Fibroblast of skin of right quadriceps (primary cell): Measurements from ENCODE around the gene BCL2.

Experiments used
- DNase-seq: peaks from one replicate; pipeline ENCODE4 v3.0.0-alpha.2; 2013

BCL2 gene

GRCh38 chr18:63307551-63308200, 11.9 kb downstream of the BCL2 start:
- peak; percentile 47 for DNase-seq

- no peak for DNase-seq
Observed at GRCh38 chr18:63306819-63307550, 12.6 kb downstream of the BCL2 start.

- no peak for DNase-seq
Observed at GRCh38 chr18:63306249-63306648, 13.3 kb downstream of the BCL2 start.

DNA sequence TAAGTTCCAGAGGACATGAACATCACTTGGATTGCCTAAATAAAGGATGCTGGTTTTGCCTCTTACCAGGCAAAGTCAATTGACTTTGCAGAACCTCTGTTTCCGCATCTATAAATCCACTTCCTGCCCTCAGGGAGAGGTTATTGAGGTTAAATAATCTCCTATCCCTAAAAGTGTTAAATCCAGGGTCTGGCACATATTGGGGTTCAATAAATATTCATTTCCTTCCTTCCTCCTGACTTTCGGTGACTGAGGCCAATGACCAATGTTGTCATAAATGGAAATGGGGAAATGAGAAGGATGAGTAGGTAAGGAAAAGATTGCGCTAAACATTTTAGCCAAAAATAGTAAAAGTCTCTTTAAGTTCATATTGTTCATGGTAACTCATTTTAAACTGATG, 16.0 kb downstream of the BCL2 start:
- DNase-seq: no peak

DNA sequence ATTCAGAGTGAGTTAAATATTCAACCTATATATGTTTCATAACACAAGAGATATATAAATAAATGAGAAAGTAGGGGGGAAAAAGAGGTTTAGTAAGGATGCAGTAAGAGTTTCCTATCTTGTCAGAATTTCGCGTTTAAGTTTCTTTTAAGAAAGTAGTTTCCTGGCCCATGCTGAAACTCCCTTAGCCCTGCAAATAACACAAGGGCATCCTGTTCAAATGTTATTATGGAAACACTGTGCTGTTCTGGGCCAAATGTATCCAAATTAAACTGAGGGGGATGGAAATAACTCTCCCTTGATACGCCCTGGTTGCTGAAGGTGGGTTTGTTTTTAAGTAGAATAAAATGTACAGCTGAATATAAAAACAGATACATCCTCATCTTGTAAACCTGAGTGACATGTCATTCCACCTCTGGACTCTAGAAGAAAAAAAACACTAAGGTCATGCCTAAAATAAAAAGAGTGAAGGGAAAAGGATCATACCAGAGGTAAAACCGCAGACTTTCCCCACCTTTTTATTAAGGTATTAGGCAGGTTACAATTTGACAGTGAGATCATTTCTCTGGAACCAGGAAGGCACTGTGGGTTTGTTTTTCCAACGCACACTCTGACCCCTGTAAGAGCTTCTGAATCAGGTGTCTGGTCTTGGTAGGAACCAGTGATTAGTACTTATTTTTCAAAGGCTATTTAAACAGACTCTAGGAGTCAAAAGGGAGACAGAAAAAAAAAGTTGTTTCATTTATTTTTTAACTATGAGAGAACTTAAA, 16.7 kb downstream of the BCL2 start:
- DNase-seq: no peak

- no peak for DNase-seq
Observed at GRCh38 chr18:63302220-63302619, 17.3 kb downstream of the BCL2 start.

GRCh38 chr18:63301434-63301833, 18.1 kb downstream of the BCL2 start:
- peak; percentile 17 for DNase-seq

DNA sequence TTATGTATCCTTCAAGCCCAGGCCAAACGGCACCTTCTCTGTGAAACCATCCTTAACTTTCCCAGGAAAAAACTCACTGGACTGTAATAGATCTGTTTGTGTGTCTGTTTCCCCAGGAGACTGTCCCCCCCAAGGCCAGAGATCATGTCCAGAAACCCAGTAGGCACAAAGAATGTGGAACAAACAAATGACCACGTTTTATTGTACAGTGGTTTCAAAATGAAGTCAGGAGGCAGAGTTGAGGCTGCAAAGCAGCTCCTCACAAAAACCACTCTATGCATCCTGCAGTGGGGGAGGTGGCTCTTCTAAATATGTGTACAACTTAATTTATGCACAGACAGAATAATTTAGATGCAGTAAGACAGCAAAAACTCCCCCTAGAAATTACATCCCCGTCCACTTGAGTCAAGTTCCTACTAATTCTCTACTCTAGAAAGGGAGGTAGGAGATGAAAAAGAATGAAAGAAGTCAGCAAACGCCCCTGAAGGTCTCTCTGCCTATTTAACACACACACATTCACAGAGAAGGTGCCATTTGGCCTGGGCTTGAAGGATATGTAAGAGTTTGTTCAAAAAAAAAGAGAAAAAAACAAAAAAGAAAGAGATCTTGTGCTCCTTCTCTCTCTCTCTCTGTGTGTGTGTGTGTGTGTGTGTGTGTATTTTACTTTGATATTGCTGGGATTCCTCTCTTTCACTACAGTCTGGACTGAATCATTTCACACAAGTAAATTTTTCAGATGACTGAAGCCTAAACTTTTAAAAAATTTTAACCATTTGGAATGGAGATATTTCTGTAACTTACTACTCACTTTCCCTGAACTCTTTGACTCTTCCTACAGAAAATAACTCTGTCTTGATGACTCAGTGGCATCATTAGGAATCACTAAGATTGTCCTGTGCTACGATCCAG, 19.5 kb downstream of the BCL2 start:
- peak; percentile 68 for DNase-seq

- no peak for DNase-seq
Observed at GRCh38 chr18:63298400-63299365, 20.9 kb downstream of the BCL2 start.

GRCh38 chr18:63297687-63298399, 21.7 kb downstream of the BCL2 start:
- DNase-seq: no peak

DNA sequence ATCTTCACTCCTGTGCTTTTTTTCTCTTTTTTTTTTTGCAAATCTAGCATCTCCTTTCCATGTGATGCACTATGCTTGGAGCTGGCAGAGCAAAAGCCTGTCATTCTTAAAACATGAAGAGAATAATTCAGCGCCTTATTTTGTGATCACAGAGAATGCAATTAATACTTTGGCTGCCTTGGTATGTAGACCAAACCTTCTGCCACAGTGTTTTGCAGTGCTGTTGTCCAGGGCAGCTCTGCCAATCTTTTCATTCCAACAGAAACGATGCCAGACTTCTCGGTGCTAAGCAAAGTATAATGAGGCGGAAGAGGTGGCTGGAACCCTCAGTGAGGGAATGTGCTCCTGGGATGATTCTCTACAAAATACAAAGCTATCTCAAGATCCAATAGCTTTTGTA, 25.6 kb downstream of the BCL2 start:
- DNase-seq: no peak

DNA sequence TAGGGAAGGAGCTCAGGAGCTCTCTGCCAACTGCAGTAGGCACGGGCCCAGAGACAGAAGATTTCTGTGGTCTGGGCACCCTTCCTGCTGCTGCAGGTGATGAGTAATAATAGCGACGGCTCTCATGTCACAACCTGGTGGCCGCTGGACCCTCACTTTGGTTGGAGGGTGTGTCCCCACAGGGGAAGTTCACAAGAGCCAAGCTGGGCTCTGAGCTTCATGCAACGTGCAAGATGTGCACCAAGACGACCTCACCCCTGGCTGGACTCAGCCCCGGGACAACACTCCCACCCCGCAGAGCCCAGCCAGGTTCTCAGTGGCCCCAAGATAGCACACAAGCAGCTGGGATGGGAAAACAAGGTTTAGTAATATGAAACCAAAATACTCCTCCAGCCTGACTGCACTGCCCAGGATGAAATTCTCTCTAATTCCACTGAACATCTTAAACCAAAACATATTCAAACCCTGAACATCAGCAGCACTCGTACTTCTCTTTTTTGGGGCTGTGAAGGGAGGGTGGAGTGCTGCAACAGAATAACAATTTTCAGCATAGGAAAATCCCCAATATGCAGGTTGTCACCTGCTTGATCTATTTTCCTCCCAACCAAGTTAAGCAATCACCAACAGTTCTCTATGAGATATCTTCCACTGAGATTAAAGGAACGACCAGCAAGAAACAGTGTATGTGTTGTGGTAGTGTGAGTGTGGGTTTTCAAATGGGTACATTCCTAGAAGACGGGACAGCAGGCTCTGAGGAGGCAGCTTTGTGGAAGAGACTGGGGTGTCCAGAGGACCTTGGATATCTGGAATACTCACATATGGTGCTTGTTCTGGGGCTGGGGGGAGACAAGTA, 26.5 kb downstream of the BCL2 start:
- no peak for DNase-seq

- DNase-seq: no peak
Observed at GRCh38 chr18:63291278-63291677, 28.3 kb downstream of the BCL2 start.

- DNase-seq: no peak
Observed at GRCh38 chr18:63290821-63291200, 28.8 kb downstream of the BCL2 start.

DNA sequence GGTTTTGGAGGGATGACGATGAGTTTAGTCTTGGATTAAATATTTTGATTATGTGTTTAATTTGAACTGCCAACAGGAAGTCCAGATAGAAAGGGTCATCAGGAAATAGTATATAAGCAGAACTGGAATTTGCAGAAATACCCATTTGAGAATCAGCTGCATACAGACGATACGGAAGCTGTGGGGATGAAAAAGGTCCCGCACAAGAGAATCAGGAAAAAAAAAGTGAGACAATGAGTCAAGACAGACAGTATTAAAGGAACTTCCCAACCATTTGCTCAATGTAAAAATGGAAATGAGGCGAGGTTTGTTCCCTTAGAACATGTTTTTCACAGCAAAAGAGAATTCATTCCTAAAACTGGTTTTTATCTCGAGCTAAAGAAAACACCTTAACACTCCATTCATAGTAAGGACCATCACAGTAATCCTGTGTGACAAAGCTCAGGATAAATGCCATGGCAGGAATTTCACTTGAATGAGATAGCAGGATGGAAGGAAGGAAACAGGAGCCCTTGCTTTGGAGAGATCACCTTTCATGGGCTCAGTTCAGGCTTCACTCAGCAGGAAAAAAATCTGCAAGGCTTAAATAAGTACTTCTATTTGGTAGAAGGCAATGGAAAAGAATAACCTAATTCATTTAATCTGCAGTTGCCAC, 29.3 kb downstream of the BCL2 start:
- DNase-seq: no peak

DNA sequence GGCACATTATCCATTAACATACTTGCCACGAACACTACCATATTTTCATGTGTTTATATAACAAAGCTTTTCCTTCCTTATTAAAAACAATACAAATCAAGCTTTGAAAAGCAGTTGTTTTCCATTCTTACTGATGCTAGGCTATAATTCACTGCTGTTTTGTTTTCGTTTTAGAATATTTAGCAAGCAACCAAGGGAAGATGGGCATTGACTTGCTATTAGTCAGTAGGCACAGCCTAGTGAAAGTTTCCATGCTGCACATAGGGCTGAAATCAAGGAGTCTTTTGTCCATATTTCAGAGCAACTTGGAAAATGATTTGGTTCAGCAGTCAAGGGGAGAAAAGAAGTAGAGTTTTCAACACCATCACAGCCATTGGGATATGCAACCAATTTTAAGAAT, 31.3 kb downstream of the BCL2 start:
- DNase-seq: no peak

GRCh38 chr18:63287691-63288220, 31.8 kb downstream of the BCL2 start:
- DNase-seq: no peak

DNA sequence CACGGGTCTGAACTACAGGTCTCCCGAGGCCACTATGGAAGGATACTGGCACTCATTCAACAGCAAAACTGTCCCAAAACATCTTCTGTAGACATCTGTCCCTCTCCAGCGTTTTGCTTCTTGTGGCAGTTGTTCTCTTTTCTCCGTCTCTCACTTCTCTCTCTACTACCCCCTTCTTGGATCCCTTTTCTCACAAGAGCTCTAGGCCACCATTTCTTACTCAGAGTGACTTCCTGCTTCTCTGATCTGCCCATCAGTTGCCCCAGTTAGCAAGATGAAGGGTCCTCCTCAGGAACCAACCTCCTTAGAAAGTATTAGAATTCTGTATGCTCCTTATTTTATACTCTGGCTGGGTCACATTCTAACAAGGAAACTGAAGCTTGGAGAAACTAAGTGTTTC, 32.6 kb downstream of the BCL2 start:
- no peak for DNase-seq
